GM23338 (cell line): ENCODE results near the gene NKAIN2. TPM values are rescaled to one million over a fixed set of nuclear protein-coding genes. Genes with fewer than 3 reads are reported as not detected.
A peak's percentile ranks its signal among the peaks of the same experiment; 100 is the strongest.

Experiments
- ATAC-seq: fragments of 200-7000 bp; cut with Tn5 transposase; 3 replicates; pipeline ENCODE4 v1.9.1; 2020
- DNase-seq: peaks from one replicate; pipeline ENCODE4 v3.0.0-alpha.2; 2015; ENCODE audit warnings: low spot score
- H2AFZ ChIP-seq: fragments of 200-600 bp; sonication (generic); 2 replicates; pipeline ENCODE4 v1.8.0; 2016; ENCODE audit warnings: antibody characterized with exemption, mild to moderate bottlenecking, moderate library complexity
- H3F3A ChIP-seq: fragments of 200-600 bp; sonication (generic); replicated peaks from 2 replicates; pipeline ENCODE4 v1.8.0; 2017; ENCODE audit warnings: antibody characterized with exemption, mixed run types, low read depth
- H3K27ac ChIP-seq: fragments of 200-600 bp; sonication (generic); 2 replicates; pipeline ENCODE4 v1.6.1; 2016; ENCODE audit warnings: low read depth
- H3K27me3 ChIP-seq: fragments of 200-600 bp; sonication (generic); 2 replicates; pipeline ENCODE4 v1.8.0; 2016; ENCODE audit warnings: mild to moderate bottlenecking, mixed run types, moderate library complexity; ENCODE audit not compliant: insufficient read depth
- H3K36me3 ChIP-seq: fragments of 200-600 bp; sonication (generic); 2 replicates; pipeline ENCODE4 v1.8.0; 2016; ENCODE audit warnings: mild to moderate bottlenecking; ENCODE audit not compliant: insufficient read depth
- H3K4me1 ChIP-seq: fragments of 200-600 bp; sonication (generic); 2 replicates; pipeline ENCODE4 v1.8.0; 2016; ENCODE audit warnings: mild to moderate bottlenecking, moderate library complexity; ENCODE audit not compliant: insufficient read depth
- H3K4me2 ChIP-seq: fragments of 200-600 bp; sonication (generic); 2 replicates; pipeline ENCODE4 v1.7.1; 2017; ENCODE audit warnings: mixed run types
- H3K4me3 ChIP-seq: fragments of 200-600 bp; sonication (generic); 2 replicates; pipeline ENCODE4 v1.6.1; 2016; ENCODE audit warnings: mixed run types
- H3K79me2 ChIP-seq: fragments of 200-600 bp; sonication (generic); replicated peaks from 2 replicates; pipeline ENCODE4 v1.8.0; 2017; ENCODE audit warnings: mild to moderate bottlenecking; ENCODE audit not compliant: insufficient read depth
- H3K9me2 ChIP-seq: fragments of 200-600 bp; sonication (generic); 2 replicates; pipeline ENCODE4 v1.8.0; 2017; ENCODE audit not compliant: insufficient read depth
- H4K20me1 ChIP-seq: fragments of 200-600 bp; sonication (generic); replicated peaks from 2 replicates; pipeline ENCODE4 v1.8.0; 2017; ENCODE audit warnings: mild to moderate bottlenecking; ENCODE audit not compliant: insufficient read depth
- H3K27ac Mint-ChIP-seq: 2 replicates; pipeline ENCODE4 v1.8.0; 2020; ENCODE audit warnings: inconsistent platforms, mild to moderate bottlenecking, moderate library complexity, mixed read lengths
- H3K27me3 Mint-ChIP-seq: 3 replicates; pipeline ENCODE4 v1.8.0; 2022; ENCODE audit warnings: low read depth, mild to moderate bottlenecking, moderate library complexity, mixed read lengths, inconsistent platforms; ENCODE audit not compliant: insufficient read depth, poor library complexity
- H3K36me3 Mint-ChIP-seq: 3 replicates; pipeline ENCODE4 v1.8.0; 2021; ENCODE audit warnings: low read depth, mild to moderate bottlenecking, inconsistent platforms, moderate library complexity, mixed read lengths
- H3K4me1 Mint-ChIP-seq: 3 replicates; pipeline ENCODE4 v1.8.0; 2020; ENCODE audit warnings: mild to moderate bottlenecking, inconsistent platforms, mixed read lengths
- H3K4me3 Mint-ChIP-seq: 3 replicates; pipeline ENCODE4 v1.8.0; 2021; ENCODE audit warnings: moderate library complexity, mild to moderate bottlenecking, inconsistent platforms, mixed read lengths
- H3K9me3 Mint-ChIP-seq: 3 replicates; pipeline ENCODE4 v1.8.0; 2020; ENCODE audit warnings: moderate library complexity, mild to moderate bottlenecking, inconsistent platforms, mixed read lengths
- CREB1 ChIP-seq: fragments of 250-450 bp; sonication (Bioruptor Pico); IDR thresholded peaks from 2 replicates; pipeline ENCODE4 v1.5.0; 2020; ENCODE audit warnings: low read depth, mild to moderate bottlenecking, moderate library complexity
- CTCF ChIP-seq, 2 experiments: fragments of 200-600 bp in 1 of 2; sonication (generic) in 1 of 2; conservative IDR thresholded peaks; 2 replicates each; pipeline versions ENCODE4 v1.5.1 to v1.6.1; 2016 to 2017; ENCODE audit warnings: antibody characterized with exemption in 2 of 2, low read depth in 2 of 2, mild to moderate bottlenecking in 2 of 2, moderate library complexity in 1 of 2
- ETS1 ChIP-seq: IDR thresholded peaks from 2 replicates; pipeline ENCODE4 v1.6.1; 2016; ENCODE audit warnings: antibody characterized with exemption
- EZH2 ChIP-seq: fragments of 200-600 bp; sonication (generic); IDR thresholded peaks from one replicate; pipeline ENCODE4 v1.8.0; 2017; ENCODE audit warnings: antibody characterized with exemption, mild to moderate bottlenecking, low read depth; ENCODE audit not compliant: unreplicated experiment
- EZH2phosphoT487 ChIP-seq: fragments of 200-600 bp; sonication (generic); IDR thresholded peaks from one replicate; pipeline ENCODE4 v1.8.1; 2018; ENCODE audit warnings: antibody characterized with exemption; ENCODE audit not compliant: unreplicated experiment
- JUNB ChIP-seq: IDR thresholded peaks from one replicate; pipeline ENCODE4 v1.6.1; 2016; ENCODE audit warnings: antibody characterized with exemption; ENCODE audit not compliant: unreplicated experiment
- NANOG ChIP-seq: IDR thresholded peaks from 2 replicates; pipeline ENCODE4 v1.6.1; 2016; ENCODE audit warnings: antibody characterized with exemption, borderline replicate concordance
- POLR2AphosphoS5 ChIP-seq: IDR thresholded peaks from 2 replicates; pipeline ENCODE4 v1.6.1; 2016; ENCODE audit warnings: antibody characterized with exemption, low read depth
- REST ChIP-seq: IDR thresholded peaks from one replicate; pipeline ENCODE4 v1.6.1; 2018; ENCODE audit warnings: antibody characterized with exemption; ENCODE audit not compliant: unreplicated experiment
- STAT1 ChIP-seq: IDR thresholded peaks from one replicate; pipeline ENCODE4 v1.6.1; 2016; ENCODE audit warnings: antibody characterized with exemption; ENCODE audit not compliant: unreplicated experiment
- ZNF114 ChIP-seq: fragments of 250-450 bp; sonication (Bioruptor Pico); IDR thresholded peaks from 2 replicates; pipeline ENCODE4 v1.5.0; 2020; ENCODE audit warnings: mild to moderate bottlenecking, moderate library complexity
- ZNF331 ChIP-seq: fragments of 250-450 bp; sonication (Bioruptor Pico); IDR thresholded peaks from 2 replicates; pipeline ENCODE4 v1.5.0; 2020; ENCODE audit warnings: low read depth, mild to moderate bottlenecking, moderate library complexity
- ZNF462 ChIP-seq: fragments of 250-450 bp; sonication (Bioruptor Pico); IDR thresholded peaks from 2 replicates; pipeline ENCODE4 v1.5.0; 2020; ENCODE audit warnings: mild to moderate bottlenecking, moderate library complexity
- polyA plus RNA-seq: library from polyadenylated mRNA; unstranded; fragments of >200 nt; fragmentation: Nextera tagmentation; extraction: Ambion mirVana; gene quantifications from 2 replicates; pipeline ENCODE4 v1.2.1, GENCODE V29; 2016
- total RNA-seq: library from RNA; depleted of rRNA; stranded (reverse); fragments of >200 nt; shearing (Covaris generic); gene quantifications from 2 replicates; pipeline ENCODE4 v1.2.3, GENCODE V29; 2014

NKAIN2 gene
- total and polyA plus RNA-seq, 2 experiments from 2014 or later, result 0.39 to 1.1 TPM

- peaks cover 6% of the 10 kb centered on the region for H3K9me2 ChIP-seq
- no peaks in the 10 kb centered on the region for H3F3A ChIP-seq
- H3K27ac ChIP-seq, result no peak overlapping the region
- no peak overlapping the region for H3K27ac Mint-ChIP-seq
- no peaks in the 10 kb centered on the region for H4K20me1 ChIP-seq
- TF ChIP-seq EZH2 (no peak), ZNF462 (no peak), CTCF (conservative IDR thresholded peaks at IDR 0.05; ENCODE audit: low read depth in 2 of 2) (no peak), ZNF331 (CRISPR knock-in tag) (no peak), JUNB (no peak), ETS1 (no peak), ZNF114 (CRISPR knock-in tag) (no peak), POLR2AphosphoS5 (no peak), EZH2phosphoT487 (no peak), NANOG (no peak), CREB1 (CRISPR knock-in tag) (no peak), STAT1 (no peak), REST (no peak)
- H2AFZ ChIP-seq, result no peak overlapping the region
- H3K4me2 ChIP-seq, result peak overlapping the region; percentile 19; the same call in 1 of the 2 replicates
- H3K9me3 Mint-ChIP-seq, result no peaks in the 10 kb centered on the region
- H3K36me3 Mint-ChIP-seq, result no peaks in the 10 kb centered on the region
- H3K36me3 ChIP-seq, result no peaks in the 10 kb centered on the region
- H3K79me2 ChIP-seq, result no peaks in the 10 kb centered on the region
- peaks cover 6% of the 10 kb centered on the region for H3K4me1 Mint-ChIP-seq
- no peak for DNase-seq
- H3K27me3 Mint-ChIP-seq, result no peaks in the 10 kb centered on the region
- peaks cover 8% of the 10 kb centered on the region for H3K4me1 ChIP-seq
- H3K4me3 ChIP-seq, result no peak overlapping the region
- H3K27me3 ChIP-seq, result no peaks in the 10 kb centered on the region
- no peak overlapping the region for H3K4me3 Mint-ChIP-seq
- no peak; the same call in 2 of the 3 replicates for ATAC-seq
Observed at GRCh38 chr6:124535746-124536145, 732.1 kb downstream of the NKAIN2 start.
